ENCODE data around the gene SKOR2.

SKOR2 gene

GRCh38 chr18:47265197-47265596 is 13.7 kb upstream of the SKOR2 start:
- peaks cover 46% of the 10 kb centered on the region for H3K27me3 ChIP-seq (ENCODE audit: low read depth, low read length)
- peaks cover 0 to 11% of the 10 kb centered on the region in 2 donors for H3K4me1 ChIP-seq (ENCODE audit: control insufficient read depth in 1 of 2, insufficient read depth in 2 of 2, low read length in 2 of 2)
- H3K36me3 ChIP-seq (ENCODE audit: control insufficient read depth in 1 of 2, insufficient read depth in 2 of 2, low read length in 2 of 2): no peaks in the 10 kb centered on the region
- H3K4me3 ChIP-seq (ENCODE audit: low read depth in 1 of 2, low read length in 2 of 2): no peak overlapping the region
- H3K27ac ChIP-seq (ENCODE audit: low read length): no peak overlapping the region
- peaks cover 0 to 5% of the 10 kb centered on the region in 2 donors for H3K9me3 ChIP-seq (ENCODE audit: control insufficient read depth in 1 of 2, low read length in 2 of 2)

- Histone ChIP-seq H3K4me3 (ENCODE audit: low read depth in 1 of 2, low read length in 2 of 2) (no peak overlapping the region), H3K27me3 (ENCODE audit: low read depth, low read length) (peaks cover 53% of the 10 kb centered on the region), H3K27ac (ENCODE audit: low read length) (no peak overlapping the region), H3K4me1 (ENCODE audit: control insufficient read depth in 1 of 2, insufficient read depth in 2 of 2, low read length in 2 of 2) (peaks cover 0 to 11% of the 10 kb centered on the region in 2 donors), H3K36me3 (ENCODE audit: control insufficient read depth in 1 of 2, insufficient read depth in 2 of 2, low read length in 2 of 2) (no peaks in the 10 kb centered on the region), H3K9me3 (ENCODE audit: control insufficient read depth in 1 of 2, low read length in 2 of 2) (peaks cover 0 to 5% of the 10 kb centered on the region in 2 donors)
Observed at GRCh38 chr18:47264308-47264700, 12.8 kb upstream of the SKOR2 start.

GRCh38 chr18:47263430-47264307 is 12.2 kb upstream of the SKOR2 start:
- no peaks in the 10 kb centered on the region for H3K36me3 ChIP-seq (ENCODE audit: control insufficient read depth in 1 of 2, insufficient read depth in 2 of 2, low read length in 2 of 2)
- peaks cover 0 to 5% of the 10 kb centered on the region in 2 donors for H3K9me3 ChIP-seq (ENCODE audit: control insufficient read depth in 1 of 2, low read length in 2 of 2)
- no peak overlapping the region for H3K27ac ChIP-seq (ENCODE audit: low read length)
- peaks cover 0 to 11% of the 10 kb centered on the region in 2 donors for H3K4me1 ChIP-seq (ENCODE audit: control insufficient read depth in 1 of 2, insufficient read depth in 2 of 2, low read length in 2 of 2)
- peaks cover 55% of the 10 kb centered on the region for H3K27me3 ChIP-seq (ENCODE audit: low read depth, low read length)
- H3K4me3 ChIP-seq (ENCODE audit: low read depth in 1 of 2, low read length in 2 of 2): peak overlapping the region in 1 of 2 donors; percentile 43

GRCh38 chr18:47263150-47263429 is 11.6 kb upstream of the SKOR2 start:
- H3K36me3 ChIP-seq (ENCODE audit: control insufficient read depth in 1 of 2, insufficient read depth in 2 of 2, low read length in 2 of 2): no peaks in the 10 kb centered on the region
- peak overlapping the region in 1 of 2 donors; percentile 43 for H3K4me3 ChIP-seq (ENCODE audit: low read depth in 1 of 2, low read length in 2 of 2)
- no peak overlapping the region for H3K27ac ChIP-seq (ENCODE audit: low read length)
- H3K9me3 ChIP-seq (ENCODE audit: control insufficient read depth in 1 of 2, low read length in 2 of 2): peaks cover 0 to 5% of the 10 kb centered on the region in 2 donors
- peaks cover 59% of the 10 kb centered on the region for H3K27me3 ChIP-seq (ENCODE audit: low read depth, low read length)
- peaks cover 0 to 11% of the 10 kb centered on the region in 2 donors for H3K4me1 ChIP-seq (ENCODE audit: control insufficient read depth in 1 of 2, insufficient read depth in 2 of 2, low read length in 2 of 2)

- Histone ChIP-seq H3K4me3 (ENCODE audit: low read depth in 1 of 2, low read length in 2 of 2) (no peak overlapping the region), H3K4me1 (ENCODE audit: control insufficient read depth in 1 of 2, insufficient read depth in 2 of 2, low read length in 2 of 2) (peaks cover 0 to 11% of the 10 kb centered on the region in 2 donors), H3K27me3 (ENCODE audit: low read depth, low read length) (peaks cover 55% of the 10 kb centered on the region), H3K9me3 (ENCODE audit: control insufficient read depth in 1 of 2, low read length in 2 of 2) (peaks cover 0 to 5% of the 10 kb centered on the region in 2 donors), H3K36me3 (ENCODE audit: control insufficient read depth in 1 of 2, insufficient read depth in 2 of 2, low read length in 2 of 2) (no peaks in the 10 kb centered on the region), H3K27ac (ENCODE audit: low read length) (no peak overlapping the region)
Observed at GRCh38 chr18:47262301-47263149, 11.1 kb upstream of the SKOR2 start.

GRCh38 chr18:47261902-47262300 is 10.4 kb upstream of the SKOR2 start:
- Histone ChIP-seq H3K36me3 (ENCODE audit: control insufficient read depth in 1 of 2, insufficient read depth in 2 of 2, low read length in 2 of 2) (no peaks in the 10 kb centered on the region), H3K4me3 (ENCODE audit: low read depth in 1 of 2, low read length in 2 of 2) (no peak overlapping the region), H3K27me3 (ENCODE audit: low read depth, low read length) (peaks cover 59% of the 10 kb centered on the region), H3K9me3 (ENCODE audit: control insufficient read depth in 1 of 2, low read length in 2 of 2) (peaks cover 0 to 5% of the 10 kb centered on the region in 2 donors), H3K4me1 (ENCODE audit: control insufficient read depth in 1 of 2, insufficient read depth in 2 of 2, low read length in 2 of 2) (peaks cover 0 to 11% of the 10 kb centered on the region in 2 donors), H3K27ac (ENCODE audit: low read length) (no peak overlapping the region)

GRCh38 chr18:47260924-47261701 is 9.7 kb upstream of the SKOR2 start:
- H3K27ac ChIP-seq (ENCODE audit: low read length): no peak overlapping the region
- H3K9me3 ChIP-seq (ENCODE audit: control insufficient read depth in 1 of 2, low read length in 2 of 2): peaks cover 0 to 5% of the 10 kb centered on the region in 2 donors
- H3K27me3 ChIP-seq (ENCODE audit: low read depth, low read length): peaks cover 63% of the 10 kb centered on the region

GRCh38 chr18:47260120-47260923 is 8.9 kb upstream of the SKOR2 start:
- no peak overlapping the region for H3K27ac ChIP-seq (ENCODE audit: low read length)
- peaks cover 70% of the 10 kb centered on the region for H3K27me3 ChIP-seq (ENCODE audit: low read depth, low read length)
- H3K9me3 ChIP-seq (ENCODE audit: control insufficient read depth in 1 of 2, low read length in 2 of 2): peaks cover 0 to 5% of the 10 kb centered on the region in 2 donors
- H3K4me3 ChIP-seq (ENCODE audit: low read depth in 1 of 2, low read length in 2 of 2): no peak overlapping the region
- H3K36me3 ChIP-seq (ENCODE audit: control insufficient read depth in 1 of 2, insufficient read depth in 2 of 2, low read length in 2 of 2): no peaks in the 10 kb centered on the region
- H3K4me1 ChIP-seq (ENCODE audit: control insufficient read depth in 1 of 2, insufficient read depth in 2 of 2, low read length in 2 of 2): peaks cover 0 to 11% of the 10 kb centered on the region in 2 donors

More at GRCh38 chr18:47260924-47261701, 9.7 kb upstream of the SKOR2 start:
- Histone ChIP-seq H3K36me3 (ENCODE audit: control insufficient read depth in 1 of 2, insufficient read depth in 2 of 2, low read length in 2 of 2) (no peaks in the 10 kb centered on the region), H3K4me3 (ENCODE audit: low read depth in 1 of 2, low read length in 2 of 2) (no peak overlapping the region), H3K4me1 (ENCODE audit: control insufficient read depth in 1 of 2, insufficient read depth in 2 of 2, low read length in 2 of 2) (peaks cover 0 to 11% of the 10 kb centered on the region in 2 donors)

GRCh38 chr18:47254341-47254939 is 3.0 kb upstream of the SKOR2 start:
- peaks cover 0 to 6% of the 10 kb centered on the region in 2 donors for H3K4me1 ChIP-seq (ENCODE audit: control insufficient read depth in 1 of 2, insufficient read depth in 2 of 2, low read length in 2 of 2)
- H3K36me3 ChIP-seq (ENCODE audit: control insufficient read depth in 1 of 2, insufficient read depth in 2 of 2, low read length in 2 of 2): no peaks in the 10 kb centered on the region
- H3K27ac ChIP-seq (ENCODE audit: low read length): no peak overlapping the region
- H3K27me3 ChIP-seq (ENCODE audit: low read depth, low read length): peaks cover 74% of the 10 kb centered on the region
- H3K9me3 ChIP-seq (ENCODE audit: control insufficient read depth in 1 of 2, low read length in 2 of 2): no peaks in the 10 kb centered on the region
- no peak overlapping the region for H3K4me3 ChIP-seq (ENCODE audit: low read depth in 1 of 2, low read length in 2 of 2)

GRCh38 chr18:47253101-47253654 is 1.7 kb upstream of the SKOR2 start:
- Histone ChIP-seq H3K27ac (ENCODE audit: low read length) (no peak overlapping the region), H3K4me1 (ENCODE audit: control insufficient read depth in 1 of 2, insufficient read depth in 2 of 2, low read length in 2 of 2) (peaks cover 0 to 9% of the 10 kb centered on the region in 2 donors), H3K27me3 (ENCODE audit: low read depth, low read length) (peaks cover 77% of the 10 kb centered on the region)

More at GRCh38 chr18:47253101-47253654, 1.7 kb upstream of the SKOR2 start:
- Histone ChIP-seq H3K9me3 (ENCODE audit: control insufficient read depth in 1 of 2, low read length in 2 of 2) (no peaks in the 10 kb centered on the region), H3K4me3 (ENCODE audit: low read depth in 1 of 2, low read length in 2 of 2) (no peak overlapping the region), H3K36me3 (ENCODE audit: control insufficient read depth in 1 of 2, insufficient read depth in 2 of 2, low read length in 2 of 2) (no peaks in the 10 kb centered on the region)
